ENCODE measurements around the gene HMOX2. TPM values are rescaled to one million over a fixed set of nuclear protein-coding genes. Genes with fewer than 3 reads are reported as not detected.

Gene HMOX2
- total and polyA plus RNA-seq, 2 of the 13 experiments (the other 11 are each of a cell fraction or from before 2014, with no cell fraction given): 60.3 to 70.4 TPM

DNA sequence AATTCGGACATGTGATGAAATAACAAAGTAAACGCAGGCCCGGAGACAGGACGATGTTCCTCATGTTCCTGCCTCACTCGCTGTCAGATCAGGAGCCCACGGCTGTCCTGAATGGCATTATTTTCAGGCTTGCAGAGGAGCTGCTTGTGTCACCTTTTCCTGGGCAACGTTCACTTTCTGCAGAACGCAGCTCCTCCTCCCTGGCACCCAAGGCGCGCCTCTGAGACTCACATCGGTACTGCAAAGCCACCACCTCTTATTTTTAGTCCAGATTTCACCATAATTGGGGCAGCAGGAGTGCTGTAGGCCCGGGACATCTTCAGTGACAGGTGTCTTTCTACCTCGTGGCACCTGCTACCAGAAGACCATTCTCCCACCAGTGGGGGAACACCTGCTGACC lies 71.9 kb downstream of the HMOX2 start (continued):
- TF ChIP-seq, protein P1, sequence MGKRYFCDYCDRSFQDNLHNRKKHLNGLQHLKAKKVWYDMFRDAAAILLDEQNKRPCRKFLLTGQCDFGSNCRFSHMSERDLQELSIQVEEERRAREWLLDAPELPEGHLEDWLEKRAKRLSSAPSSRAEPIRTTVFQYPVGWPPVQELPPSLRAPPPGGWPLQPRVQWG (CRISPR knock-in tag; IDR thresholded peaks at IDR 0.05; ENCODE audit: borderline replicate concordance, low read depth): no peak
- no peak for TF ChIP-seq ARID2 (CRISPR knock-in tag; IDR thresholded peaks at IDR 0.05; ENCODE audit: borderline replicate concordance)
- TF ChIP-seq, protein P2, sequence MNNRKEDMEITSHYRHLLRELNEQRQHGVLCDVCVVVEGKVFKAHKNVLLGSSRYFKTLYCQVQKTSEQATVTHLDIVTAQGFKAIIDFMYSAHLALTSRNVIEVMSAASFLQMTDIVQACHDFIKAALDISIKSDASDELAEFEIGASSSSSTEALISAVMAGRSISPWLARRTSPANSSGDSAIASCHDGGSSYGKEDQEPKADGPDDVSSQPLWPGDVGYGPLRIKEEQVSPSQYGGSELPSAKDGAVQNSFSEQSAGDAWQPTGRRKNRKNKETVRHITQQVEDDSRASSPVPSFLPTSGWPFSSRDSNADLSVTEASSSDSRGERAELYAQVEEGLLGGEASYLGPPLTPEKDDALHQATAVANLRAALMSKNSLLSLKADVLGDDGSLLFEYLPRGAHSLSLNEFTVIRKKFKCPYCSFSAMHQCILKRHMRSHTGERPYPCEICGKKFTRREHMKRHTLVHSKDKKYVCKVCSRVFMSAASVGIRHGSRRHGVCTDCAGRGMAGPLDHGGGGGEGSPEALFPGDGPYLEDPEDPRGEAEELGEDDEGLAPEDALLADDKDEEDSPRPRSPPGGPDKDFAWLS (CRISPR knock-in tag; IDR thresholded peaks at IDR 0.05; ENCODE audit: borderline replicate concordance): no peak
- TF ChIP-seq ZNF772 (CRISPR knock-in tag; IDR thresholded peaks at IDR 0.05): no peak
- no peak for TF ChIP-seq ZFP36L1 (CRISPR knock-in tag; IDR thresholded peaks at IDR 0.05)
- no peak for TF ChIP-seq KDM4B (CRISPR knock-in tag; IDR thresholded peaks at IDR 0.05)
- TF ChIP-seq, protein P3, sequence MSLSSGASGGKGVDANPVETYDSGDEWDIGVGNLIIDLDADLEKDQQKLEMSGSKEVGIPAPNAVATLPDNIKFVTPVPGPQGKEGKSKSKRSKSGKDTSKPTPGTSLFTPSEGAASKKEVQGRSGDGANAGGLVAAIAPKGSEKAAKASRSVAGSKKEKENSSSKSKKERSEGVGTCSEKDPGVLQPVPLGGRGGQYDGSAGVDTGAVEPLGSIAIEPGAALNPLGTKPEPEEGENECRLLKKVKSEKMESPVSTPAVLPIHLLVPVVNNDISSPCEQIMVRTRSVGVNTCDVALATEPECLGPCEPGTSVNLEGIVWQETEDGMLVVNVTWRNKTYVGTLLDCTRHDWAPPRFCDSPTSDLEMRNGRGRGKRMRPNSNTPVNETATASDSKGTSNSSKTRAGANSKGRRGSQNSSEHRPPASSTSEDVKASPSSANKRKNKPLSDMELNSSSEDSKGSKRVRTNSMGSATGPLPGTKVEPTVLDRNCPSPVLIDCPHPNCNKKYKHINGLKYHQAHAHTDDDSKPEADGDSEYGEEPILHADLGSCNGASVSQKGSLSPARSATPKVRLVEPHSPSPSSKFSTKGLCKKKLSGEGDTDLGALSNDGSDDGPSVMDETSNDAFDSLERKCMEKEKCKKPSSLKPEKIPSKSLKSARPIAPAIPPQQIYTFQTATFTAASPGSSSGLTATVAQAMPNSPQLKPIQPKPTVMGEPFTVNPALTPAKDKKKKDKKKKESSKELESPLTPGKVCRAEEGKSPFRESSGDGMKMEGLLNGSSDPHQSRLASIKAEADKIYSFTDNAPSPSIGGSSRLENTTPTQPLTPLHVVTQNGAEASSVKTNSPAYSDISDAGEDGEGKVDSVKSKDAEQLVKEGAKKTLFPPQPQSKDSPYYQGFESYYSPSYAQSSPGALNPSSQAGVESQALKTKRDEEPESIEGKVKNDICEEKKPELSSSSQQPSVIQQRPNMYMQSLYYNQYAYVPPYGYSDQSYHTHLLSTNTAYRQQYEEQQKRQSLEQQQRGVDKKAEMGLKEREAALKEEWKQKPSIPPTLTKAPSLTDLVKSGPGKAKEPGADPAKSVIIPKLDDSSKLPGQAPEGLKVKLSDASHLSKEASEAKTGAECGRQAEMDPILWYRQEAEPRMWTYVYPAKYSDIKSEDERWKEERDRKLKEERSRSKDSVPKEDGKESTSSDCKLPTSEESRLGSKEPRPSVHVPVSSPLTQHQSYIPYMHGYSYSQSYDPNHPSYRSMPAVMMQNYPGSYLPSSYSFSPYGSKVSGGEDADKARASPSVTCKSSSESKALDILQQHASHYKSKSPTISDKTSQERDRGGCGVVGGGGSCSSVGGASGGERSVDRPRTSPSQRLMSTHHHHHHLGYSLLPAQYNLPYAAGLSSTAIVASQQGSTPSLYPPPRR (CRISPR knock-in tag; IDR thresholded peaks at IDR 0.05; ENCODE audit: borderline replicate concordance): no peak
